ENCODE measurements around the gene ZYG11B.
"Not testable (repeated sequence)": the region's sequence is repeated elsewhere in the genome, so short reads cannot be mapped to it uniquely, and the experiment has no call there.

ZYG11B gene

DNA sequence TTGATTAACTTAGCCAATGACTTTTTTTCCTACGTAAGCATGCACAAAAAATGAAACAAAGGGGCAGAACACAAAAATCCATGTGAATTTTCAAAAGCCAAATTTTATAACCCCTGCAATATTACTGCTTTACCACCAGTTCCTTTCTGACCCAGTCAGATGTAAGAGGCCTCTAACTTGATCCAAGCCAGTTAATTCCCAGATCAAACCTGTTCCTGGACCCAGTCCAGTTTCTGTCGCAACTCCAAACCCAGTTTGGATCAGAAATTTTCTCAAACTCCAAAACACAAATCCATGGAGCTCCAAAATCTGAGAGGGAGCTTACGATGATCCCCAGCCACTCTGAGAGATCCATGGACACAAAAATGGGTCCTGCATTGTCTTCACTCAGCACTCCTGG is 108.5 kb downstream of the ZYG11B start:
- TF ChIP-seq, protein P1, sequence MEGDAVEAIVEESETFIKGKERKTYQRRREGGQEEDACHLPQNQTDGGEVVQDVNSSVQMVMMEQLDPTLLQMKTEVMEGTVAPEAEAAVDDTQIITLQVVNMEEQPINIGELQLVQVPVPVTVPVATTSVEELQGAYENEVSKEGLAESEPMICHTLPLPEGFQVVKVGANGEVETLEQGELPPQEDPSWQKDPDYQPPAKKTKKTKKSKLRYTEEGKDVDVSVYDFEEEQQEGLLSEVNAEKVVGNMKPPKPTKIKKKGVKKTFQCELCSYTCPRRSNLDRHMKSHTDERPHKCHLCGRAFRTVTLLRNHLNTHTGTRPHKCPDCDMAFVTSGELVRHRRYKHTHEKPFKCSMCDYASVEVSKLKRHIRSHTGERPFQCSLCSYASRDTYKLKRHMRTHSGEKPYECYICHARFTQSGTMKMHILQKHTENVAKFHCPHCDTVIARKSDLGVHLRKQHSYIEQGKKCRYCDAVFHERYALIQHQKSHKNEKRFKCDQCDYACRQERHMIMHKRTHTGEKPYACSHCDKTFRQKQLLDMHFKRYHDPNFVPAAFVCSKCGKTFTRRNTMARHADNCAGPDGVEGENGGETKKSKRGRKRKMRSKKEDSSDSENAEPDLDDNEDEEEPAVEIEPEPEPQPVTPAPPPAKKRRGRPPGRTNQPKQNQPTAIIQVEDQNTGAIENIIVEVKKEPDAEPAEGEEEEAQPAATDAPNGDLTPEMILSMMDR (IDR thresholded peaks at IDR 0.05; ENCODE audit: low read length, missing control alignments) = no peak
- peak; percentile 19 for DNase-seq (ENCODE audit: low read depth)
- H3K4me3 ChIP-seq (replicated peaks; ENCODE audit: low read depth, low read length) = no peak overlapping the region

DNA sequence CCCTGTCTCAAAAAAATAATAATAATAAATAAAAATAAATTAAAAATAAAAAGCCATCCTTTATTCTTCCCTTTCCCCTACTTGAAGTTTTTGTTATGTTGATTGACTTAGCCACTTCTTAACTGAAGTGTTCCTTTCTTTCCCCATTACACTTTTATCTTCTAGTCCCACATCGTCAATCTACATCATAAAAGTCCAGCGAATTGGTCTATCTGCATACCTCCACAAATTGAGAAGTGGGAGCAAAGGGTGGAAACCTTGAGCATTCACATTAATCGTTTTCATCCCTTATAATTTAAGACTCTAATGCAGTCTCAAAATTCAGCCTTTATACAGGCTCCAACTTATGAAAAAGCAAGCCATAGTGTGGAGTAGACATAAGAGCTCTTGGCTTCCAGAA is 109.8 kb downstream of the ZYG11B start:
- no peak overlapping the region for H3K4me3 ChIP-seq (replicated peaks; ENCODE audit: low read depth, low read length)
- no peak for DNase-seq (ENCODE audit: low read depth)
- TF ChIP-seq, protein P1 (IDR thresholded peaks at IDR 0.05; ENCODE audit: low read length, missing control alignments) = no peak

DNA sequence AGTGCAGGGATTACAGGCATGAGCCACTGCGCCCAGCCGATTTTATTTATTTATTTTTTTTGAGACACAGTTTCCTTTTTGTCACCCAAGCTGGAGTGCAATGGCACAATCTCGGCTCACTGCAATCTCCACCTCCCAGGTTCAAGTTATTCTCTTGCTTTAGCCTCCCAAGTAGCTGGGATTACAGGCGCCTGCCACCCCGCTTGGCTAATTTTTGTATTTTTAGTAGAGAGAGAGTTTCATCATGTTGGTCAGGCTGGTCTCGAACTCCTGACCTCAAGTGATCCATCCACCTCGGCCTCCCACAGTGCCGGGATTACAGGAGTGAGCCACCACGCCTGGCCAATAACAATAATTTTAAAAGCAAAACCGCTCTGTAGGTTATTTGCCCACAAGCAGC is 112.9 kb downstream of the ZYG11B start:
- DNase-seq (ENCODE audit: low read depth); H3K4me3 ChIP-seq (replicated peaks; ENCODE audit: low read depth, low read length): not testable (repeated sequence)

DNA sequence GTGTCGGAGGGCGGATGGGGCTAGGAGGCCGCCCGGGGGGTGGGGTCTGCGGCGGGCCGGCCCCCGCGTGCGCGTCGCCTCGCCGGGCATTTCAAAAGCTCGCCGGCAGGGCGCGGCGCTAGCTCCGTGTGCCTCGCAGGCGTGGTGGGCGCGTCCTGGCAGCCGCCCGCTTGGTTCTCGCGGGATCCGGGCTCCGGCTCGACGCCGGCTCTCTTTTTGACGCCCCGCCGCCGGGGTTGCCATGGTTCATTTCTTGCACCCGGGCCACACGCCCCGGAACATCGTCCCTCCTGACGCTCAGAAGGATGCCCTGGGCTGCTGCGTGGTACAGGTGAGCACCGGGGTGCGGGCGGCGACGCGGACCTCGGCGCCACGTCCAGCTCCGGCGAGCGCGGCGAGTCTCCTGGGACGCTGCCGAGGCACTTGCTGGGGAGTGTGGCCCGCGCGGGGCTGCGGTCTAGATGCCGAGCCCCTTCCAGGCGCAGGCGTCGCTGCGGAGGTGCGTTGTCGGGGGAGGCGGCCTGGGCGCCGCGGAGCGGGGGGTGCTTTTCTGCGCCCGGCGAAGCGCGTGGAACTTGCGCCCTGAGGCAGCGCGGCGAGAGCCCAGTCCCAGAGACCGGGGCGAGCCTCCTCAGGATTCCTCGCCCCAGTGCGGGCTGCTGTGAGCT is 116.5 kb downstream of the ZYG11B start, which contains the start of gene ZYG11A:
Gene ZYG11A (plus strand): TSS at position 118 of the 668 bp plus-strand sequence. CDS start 124 bp downstream, at position 242.
- peak within 1 kb of the TSS; percentile 55 for H3K4me3 ChIP-seq (replicated peaks; ENCODE audit: low read depth, low read length)
- TF ChIP-seq, protein P1 (IDR thresholded peaks at IDR 0.05; ENCODE audit: low read length, missing control alignments) = no peak
- peak; percentile 80 for DNase-seq (ENCODE audit: low read depth)

DNA sequence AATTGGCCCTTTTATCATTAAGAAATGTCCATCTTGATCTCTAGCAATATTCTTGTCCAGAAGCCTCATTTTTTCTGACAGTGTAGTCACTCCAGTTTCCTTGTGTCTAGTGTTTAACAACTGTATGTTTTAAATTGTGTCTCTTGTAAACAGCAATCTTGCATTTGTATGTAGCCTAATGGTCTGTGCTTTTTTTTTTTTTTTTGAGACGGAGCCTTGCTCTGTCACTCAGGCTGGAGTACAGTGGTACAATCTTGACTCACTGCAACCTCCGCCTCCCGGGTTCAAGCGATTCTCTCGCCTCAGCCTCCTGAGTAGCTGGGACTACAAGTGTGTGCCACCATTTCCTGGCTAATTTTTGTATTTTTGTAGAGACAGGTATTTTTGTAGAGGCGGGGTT is 118.9 kb downstream of the ZYG11B start:
- not testable (repeated sequence) for H3K4me3 ChIP-seq (replicated peaks; ENCODE audit: low read depth, low read length); DNase-seq (ENCODE audit: low read depth)

DNA sequence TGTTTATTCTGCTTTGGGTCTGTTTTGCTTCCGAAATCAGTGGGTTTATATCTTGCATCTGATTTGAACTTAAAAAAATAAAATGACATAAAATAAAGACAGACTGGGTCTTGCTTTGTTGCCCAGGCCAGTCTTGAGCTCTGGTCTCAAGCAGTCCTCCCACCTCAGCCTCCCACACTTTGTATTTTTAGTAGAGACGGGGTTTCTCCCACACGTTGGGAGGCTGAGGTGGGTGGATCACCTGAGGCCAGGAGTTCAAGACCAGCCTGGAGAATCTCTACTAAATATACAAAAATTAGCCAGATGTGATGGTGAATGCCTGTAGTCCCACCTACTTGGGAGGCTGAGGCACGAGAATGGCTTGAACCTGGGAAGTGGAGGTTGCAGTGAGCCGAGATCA is 122.2 kb downstream of the ZYG11B start:
- H3K4me3 ChIP-seq (replicated peaks; ENCODE audit: low read depth, low read length) = no peak overlapping the region
- no peak for DNase-seq (ENCODE audit: low read depth)
- TF ChIP-seq, protein P1 (IDR thresholded peaks at IDR 0.05; ENCODE audit: low read length, missing control alignments) = no peak

DNA sequence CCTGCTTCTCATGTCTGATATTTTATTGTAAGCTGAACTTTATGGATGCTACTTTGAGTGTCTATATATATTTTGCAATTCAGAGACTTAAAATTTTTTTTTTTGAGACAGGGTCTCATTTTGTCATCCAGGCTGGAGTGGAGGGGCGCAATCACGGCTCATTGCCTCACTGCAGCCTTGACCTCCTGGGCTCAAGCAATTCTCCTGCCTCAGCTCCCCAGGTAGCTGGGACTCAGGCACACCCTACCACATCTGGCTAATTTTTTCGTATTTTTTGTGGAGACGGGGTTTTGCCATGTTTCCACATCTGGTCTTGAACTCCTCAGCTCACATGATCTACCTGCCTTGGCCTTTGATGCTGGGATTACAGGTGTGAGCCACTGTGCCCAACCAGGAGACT is 124.7 kb downstream of the ZYG11B start:
- H3K4me3 ChIP-seq (replicated peaks; ENCODE audit: low read depth, low read length) = no peak overlapping the region
- TF ChIP-seq, protein P1 (IDR thresholded peaks at IDR 0.05; ENCODE audit: low read length, missing control alignments) = no peak
- no peak for DNase-seq (ENCODE audit: low read depth)

DNA sequence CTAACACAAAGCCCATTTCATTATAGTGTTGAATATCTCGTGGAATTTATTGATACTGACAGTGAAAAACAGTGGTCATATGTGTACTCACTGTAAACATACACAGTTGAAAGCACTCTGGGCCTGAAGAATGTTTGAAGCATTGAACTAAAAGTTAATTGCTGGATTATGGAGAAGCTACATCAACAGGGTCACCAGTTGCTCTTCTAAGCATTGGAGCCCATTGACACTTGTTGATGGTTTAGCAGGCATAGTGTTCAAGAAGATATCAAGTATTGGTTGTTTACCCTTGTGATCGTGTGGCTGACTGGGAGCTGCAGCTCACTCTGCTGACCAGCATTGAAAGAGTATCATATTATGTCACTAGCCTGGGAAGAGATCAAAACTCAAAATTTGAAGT is 126.6 kb downstream of the ZYG11B start:
- TF ChIP-seq, protein P1 (IDR thresholded peaks at IDR 0.05; ENCODE audit: low read length, missing control alignments) = no peak
- no peak overlapping the region for H3K4me3 ChIP-seq (replicated peaks; ENCODE audit: low read depth, low read length)
- no peak for DNase-seq (ENCODE audit: low read depth)

Data from fibroblast of pulmonary artery (primary cell).